ENCODE data around the gene IFITM5.
"Not testable (repeated sequence)": the region's sequence is repeated elsewhere in the genome, so short reads cannot be mapped to it uniquely, and the experiment has no call there.

Gene IFITM5

DNA sequence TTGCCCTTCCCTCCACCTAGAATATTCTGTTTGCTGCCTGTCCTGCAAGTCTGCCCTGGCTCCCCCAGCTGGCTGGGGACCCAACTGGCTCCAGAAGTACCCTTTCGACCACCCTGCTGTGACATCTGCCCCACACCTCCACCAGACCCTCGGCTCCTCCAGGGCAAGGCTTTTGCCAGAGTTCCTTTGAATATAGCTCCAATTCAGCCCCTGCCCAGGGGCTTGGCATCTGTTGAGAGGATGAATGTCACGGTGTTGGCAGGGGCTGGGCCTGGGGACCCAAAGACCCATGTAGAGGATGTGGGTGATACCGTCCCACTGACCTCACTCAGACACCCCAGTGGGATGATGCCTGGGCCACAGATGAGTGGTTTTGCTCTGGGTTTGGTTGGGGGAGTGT is 17.2 kb downstream of the IFITM5 start:
- no peak for DNase-seq

DNA sequence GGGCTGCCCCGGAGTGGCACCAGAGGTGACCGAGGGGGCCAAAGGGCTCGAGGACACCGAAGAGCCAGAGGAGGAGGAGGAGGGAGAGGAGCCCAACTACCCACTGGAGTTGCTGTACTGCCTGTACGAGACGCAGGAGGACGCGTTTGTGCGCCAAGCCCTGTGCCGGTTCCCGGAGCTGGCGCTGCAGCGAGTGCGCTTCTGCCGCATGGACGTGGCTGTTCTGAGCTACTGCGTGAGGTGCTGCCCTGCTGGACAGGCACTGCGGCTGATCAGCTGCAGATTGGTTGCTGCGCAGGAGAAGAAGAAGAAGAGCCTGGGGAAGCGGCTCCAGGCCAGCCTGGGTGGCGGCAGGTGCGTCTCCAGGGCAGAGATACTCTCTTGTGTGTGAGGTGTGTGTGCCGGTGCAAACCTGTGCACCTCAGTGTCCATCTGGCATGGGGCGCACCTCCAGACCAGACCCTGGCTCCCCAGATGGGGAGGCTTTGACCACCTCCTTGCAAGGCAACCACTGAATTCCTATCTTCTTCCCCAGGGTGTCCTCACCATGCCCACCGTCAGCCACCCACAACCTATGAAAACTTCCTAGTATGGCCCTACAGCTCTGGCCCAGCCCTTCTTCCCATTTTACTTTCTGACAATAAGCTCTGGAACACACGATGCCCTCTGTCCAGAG is 17.7 kb downstream of the IFITM5 start:
- DNase-seq, result no peak

DNA sequence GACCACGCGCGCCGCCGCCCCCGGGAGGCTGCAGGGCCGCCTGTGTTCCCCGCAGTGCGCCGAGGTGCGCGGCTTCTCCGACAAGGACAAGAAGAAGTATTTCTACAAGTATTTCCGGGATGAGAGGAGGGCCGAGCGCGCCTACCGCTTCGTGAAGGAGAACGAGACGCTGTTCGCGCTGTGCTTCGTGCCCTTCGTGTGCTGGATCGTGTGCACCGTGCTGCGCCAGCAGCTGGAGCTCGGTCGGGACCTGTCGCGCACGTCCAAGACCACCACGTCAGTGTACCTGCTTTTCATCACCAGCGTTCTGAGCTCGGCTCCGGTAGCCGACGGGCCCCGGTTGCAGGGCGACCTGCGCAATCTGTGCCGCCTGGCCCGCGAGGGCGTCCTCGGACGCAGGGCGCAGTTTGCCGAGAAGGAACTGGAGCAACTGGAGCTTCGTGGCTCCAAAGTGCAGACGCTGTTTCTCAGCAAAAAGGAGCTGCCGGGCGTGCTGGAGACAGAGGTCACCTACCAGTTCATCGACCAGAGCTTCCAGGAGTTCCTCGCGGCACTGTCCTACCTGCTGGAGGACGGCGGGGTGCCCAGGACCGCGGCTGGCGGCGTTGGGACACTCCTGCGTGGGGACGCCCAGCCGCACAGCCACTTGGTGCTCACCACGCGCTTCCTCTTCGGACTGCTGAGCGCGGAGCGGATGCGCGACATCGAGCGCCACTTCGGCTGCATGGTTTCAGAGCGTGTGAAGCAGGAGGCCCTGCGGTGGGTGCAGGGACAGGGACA is 18.4 kb downstream of the IFITM5 start:
- no peak for DNase-seq

DNA sequence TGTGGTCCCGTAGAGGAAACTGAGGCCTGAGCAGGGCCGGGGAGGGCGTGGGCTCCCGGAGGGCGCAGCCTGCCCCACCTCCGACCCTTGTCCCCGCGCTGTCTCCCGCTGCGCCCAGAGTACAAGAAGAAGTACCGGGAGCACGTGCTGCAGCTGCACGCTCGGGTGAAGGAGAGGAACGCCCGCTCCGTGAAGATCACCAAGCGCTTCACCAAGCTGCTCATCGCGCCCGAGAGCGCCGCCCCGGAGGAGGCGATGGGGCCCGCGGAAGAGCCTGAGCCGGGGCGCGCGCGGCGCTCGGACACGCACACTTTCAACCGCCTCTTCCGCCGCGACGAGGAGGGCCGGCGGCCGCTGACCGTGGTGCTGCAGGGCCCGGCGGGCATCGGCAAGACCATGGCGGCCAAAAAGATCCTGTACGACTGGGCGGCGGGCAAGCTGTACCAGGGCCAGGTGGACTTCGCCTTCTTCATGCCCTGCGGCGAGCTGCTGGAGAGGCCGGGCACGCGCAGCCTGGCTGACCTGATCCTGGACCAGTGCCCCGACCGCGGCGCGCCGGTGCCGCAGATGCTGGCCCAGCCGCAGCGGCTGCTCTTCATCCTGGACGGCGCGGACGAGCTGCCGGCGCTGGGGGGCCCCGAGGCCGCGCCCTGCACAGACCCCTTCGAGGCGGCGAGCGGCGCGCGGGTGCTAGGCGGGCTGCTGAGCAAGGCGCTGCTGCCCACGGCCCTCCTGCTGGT is 19.2 kb downstream of the IFITM5 start:
- DNase-seq, result no peak

DNA sequence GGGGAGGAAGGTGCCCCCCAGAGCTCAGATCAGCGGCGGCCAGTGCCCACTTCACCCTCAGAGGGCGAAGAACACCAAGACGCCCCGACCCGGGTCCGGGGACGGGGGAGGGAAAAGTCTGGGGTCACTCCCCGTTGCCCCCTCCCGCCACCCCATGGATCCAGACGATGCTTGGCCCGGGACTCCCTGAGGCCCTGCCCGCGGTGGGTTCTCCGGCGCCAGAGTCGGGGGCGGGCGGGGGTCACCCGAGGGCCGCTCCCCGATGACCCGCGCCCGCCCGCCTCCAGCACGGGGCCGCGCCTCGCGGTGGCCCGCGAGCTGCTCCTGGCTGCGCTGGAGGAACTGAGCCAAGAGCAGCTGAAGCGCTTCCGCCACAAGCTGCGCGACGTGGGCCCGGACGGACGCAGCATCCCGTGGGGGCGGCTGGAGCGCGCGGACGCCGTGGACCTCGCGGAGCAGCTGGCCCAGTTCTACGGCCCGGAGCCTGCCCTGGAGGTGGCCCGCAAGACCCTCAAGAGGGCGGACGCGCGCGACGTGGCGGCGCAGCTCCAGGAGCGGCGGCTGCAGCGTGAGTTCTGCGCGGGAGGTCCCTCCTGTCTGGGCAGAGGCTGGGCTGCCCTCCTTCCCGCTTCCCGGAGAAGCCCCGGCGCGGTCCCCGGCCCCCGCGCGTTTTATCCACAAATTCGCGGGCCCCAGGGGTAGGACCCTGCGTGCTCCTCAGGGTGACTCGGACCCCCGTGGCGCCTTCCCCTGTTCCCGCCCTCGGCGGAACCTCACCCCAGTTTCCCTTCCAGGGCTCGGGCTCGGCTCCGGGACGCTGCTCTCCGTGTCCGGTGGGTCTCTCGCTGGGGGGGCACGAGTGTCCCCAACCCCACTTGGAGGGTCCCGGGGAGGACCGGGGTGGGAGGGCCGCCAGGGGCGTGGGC is 20.0 kb downstream of the IFITM5 start:
- no peak for DNase-seq

DNA sequence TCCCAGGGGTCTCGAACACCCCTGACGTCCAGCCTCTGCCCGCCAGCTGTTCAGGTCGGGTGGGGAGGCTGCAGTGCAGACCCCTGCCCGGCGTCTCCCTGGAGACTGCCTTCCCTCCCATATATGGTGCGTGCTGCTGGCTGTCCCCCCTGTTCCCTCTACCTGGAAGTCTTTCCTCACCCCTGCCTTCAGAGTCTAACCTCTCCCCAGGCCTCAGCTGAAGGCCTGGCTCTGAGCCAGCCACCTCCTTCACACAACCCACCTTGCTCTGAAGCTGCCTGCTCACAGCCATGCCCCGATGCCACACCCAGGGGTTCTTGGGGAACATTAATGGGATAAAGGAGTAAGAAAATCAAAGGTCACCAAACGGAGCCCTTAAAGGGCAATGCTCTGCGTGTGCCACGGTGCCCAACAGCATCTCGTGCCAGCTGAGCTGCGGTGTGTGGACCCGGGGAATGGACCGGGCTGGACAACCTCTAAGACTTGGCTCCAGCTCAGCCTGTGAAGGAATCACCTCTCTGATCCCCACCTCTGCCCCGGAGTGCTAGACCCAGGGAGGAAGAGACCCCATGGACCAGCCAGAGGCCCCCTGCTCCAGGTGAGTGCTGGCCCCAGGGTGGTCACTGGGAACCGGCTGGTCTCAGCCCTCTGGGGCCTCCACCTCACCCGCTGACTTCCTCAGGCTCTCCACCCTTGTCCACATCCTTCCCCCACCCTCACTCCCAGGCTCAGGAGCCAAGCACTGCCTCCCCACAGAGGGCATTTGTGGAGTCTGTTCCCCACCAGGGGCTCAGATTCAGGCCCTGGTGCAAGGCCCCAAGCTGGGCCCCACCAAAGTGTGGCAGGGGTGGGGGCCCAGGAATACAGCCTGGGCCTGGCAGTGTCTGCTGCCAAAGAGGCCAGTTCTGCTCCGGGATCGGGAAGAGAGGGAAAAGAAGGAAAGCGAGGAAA is 21.1 kb downstream of the IFITM5 start, which contains the start of gene NLRP6:
TSS of gene NLRP6 (plus strand) at position 407 of the 951 bp plus-strand sequence. CDS start at position 570, 163 bp downstream.
- no peak for DNase-seq

DNA sequence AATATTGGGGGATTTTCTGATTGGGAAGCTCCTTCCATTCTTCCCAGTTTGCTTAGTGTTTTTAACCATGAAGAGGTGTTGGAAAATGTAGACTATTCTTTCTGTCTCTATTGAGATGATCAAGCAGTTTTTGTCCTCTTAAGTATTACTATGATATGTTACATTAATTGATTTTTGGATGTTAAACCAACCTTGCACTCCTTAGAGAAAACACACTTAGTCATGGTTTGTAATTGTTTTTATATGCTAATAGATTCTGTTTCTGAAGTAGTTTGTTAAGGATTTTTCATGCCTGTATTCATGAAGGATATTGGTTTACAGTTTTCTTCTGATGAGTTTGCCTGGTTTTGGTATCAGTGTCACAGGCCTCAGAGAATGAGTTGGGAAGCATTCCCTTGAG is 23.1 kb downstream of the IFITM5 start:
- no peak for DNase-seq

DNA sequence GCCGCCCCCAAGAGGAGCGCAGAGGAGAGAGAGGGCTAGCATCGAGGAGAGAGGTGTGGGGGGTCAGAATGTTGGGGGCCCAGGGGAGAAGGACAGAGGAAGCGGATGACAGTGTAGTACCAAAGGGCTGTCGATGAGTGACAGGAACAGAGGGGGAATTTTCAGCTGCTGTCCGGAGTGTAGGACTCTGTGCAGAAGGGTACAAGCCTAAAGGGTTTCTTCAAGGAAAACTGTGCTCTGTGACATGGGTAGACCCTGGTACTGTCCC is 26.5 kb downstream of the IFITM5 start:
- DNase-seq, result no peak

DNA sequence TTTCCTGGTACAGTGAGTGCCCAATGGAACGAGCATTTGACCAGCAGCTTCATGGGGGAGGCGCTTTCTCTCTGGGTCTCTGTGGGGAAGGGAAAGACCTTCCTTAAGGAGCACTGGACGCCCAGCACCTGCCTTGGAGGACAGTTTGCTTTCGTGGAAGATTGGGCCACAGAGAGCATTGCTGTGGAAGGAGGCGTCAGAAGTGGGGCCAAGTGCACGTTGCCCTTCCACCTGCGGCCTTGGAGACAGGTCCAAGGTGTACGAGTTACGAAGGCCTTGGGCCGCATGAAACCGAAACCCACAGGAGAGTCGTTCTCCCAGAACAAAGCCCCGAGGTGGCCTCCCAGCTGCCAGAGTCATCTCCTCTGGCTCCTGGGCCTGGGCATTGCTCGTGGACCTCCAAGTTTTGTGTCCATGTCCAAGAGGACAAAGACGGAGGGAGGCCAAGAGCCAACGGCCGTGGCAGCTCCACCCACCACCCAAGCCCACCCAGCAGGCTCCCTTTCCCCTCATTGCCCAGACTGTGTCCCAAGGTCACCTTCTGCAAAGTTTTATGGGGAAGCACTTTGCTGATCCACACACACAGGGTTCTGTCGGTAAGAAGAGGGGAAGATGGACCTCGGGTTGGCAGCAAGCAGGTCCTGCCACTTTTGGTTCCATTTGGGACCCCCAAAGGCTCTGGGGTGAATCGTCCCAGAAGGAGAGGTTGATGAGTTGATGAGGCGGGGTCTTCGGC is 27.0 kb downstream of the IFITM5 start:
- DNase-seq, result no peak

DNA sequence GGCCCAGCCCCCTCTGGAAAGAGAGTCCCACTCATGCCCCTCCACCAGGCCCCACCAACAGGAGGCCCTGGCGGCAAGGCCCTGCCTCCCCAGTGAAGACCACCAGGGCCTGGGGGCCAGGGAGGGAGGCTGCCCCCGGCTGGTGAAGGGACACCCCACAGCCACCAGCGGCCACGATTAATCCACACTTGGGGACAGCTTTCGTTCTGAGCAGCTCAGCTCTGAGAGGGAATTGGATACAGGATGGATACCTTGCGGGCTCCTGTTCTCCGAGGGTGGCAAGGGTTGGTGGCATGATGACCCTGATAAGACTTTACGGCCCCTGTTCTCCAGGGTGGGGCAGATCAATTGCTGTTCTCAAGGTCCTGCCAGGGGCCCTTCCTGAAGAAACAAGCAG is 28.0 kb downstream of the IFITM5 start:
- DNase-seq, result no peak

DNA sequence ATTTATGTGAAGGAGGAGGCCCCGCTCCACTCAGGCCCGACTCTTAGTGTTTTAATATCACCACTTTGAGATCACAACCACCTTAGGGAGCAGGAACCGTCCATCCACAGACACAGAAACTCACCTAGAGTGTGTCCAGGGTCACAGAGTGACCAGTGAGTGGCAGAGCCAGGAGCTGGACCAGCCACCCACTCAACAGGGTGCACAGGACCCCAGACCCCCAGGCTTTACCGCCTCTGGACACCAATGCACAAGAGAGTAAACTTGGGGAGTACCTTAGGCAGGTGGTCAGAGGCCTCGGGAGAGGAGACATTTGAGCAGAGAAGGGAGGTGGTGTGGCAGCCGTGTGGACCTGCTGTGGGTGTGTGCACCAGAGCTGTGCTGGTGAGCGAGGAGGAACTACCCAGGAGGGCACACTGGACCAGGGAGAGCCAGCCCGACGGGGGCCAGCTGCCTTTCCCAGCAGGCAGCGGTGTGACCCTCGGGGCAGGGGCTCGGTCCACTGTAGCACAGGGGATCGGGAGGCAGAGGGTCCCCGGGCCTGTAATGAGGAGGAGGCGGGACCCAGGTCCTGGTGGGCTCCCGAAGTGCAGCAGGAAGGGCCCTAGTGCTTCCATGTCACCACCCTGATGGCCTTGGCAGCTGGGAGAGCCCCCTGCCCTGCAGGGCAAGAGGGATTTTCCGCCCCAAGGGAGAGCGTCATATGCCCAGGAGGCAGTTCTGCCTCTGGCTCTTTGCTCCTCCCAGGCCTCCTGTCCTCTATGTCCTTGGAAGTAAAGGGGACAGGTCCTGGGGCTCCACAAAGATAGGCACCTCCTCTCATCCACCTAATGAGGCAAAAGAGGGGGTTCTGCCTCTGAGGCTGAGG is 28.6 kb downstream of the IFITM5 start:
- DNase-seq, result no peak

DNA sequence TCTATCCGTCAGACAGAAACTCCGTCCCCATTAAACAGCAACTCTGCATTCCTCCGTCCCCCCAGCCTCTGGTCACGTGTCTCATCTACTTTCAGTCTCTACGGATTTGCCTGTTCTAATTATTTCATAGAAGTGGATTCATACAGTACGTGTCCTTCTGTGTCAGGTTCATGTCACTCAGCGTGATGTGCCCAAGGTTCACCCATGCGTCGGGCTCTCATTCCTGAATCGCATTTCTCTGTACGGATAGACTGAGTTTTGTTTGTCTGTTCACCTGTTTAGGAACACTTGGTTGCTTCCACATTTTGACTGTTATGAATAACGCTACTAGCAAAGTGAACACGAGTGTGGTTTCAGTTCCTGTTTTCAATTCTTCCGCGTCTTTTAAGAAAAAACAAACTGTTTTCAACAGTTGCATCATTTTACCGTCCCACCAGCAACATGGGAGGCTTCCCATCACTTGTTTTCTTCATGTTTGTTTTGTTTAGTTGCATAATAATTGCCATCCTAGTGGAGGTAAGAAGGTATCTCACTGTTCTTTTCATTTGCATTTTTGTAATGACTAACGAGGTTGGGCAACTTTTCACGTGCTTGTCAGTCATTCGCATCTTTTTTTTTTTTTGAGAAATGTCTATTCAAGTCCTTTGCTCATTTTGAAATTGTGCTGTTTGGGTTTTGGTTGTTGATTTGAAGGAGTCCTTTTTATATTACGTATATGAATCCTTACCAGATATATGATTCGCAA is 30.0 kb downstream of the IFITM5 start:
- no peak for DNase-seq

DNA sequence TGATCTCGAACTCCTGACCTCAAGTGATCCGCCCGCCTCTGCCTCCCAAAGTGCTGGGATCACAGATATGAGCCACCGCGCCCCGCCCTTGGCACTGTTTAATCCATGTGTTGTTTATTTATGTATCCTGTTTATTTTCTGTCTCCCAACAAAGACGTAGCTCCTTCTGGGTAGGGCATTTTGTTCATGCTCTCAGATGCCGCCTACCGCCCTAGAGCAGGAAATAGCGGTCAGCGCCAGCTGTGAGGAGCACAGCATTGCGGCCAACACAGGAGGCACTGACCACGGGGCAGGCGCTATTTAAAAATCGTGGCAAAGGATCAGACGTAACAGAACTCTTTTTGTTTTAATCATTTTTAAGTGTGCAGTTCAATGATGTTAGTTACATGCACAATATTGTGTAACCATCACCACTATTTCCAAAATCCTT is 30.6 kb downstream of the IFITM5 start:
- DNase-seq, result not testable (repeated sequence)

DNA sequence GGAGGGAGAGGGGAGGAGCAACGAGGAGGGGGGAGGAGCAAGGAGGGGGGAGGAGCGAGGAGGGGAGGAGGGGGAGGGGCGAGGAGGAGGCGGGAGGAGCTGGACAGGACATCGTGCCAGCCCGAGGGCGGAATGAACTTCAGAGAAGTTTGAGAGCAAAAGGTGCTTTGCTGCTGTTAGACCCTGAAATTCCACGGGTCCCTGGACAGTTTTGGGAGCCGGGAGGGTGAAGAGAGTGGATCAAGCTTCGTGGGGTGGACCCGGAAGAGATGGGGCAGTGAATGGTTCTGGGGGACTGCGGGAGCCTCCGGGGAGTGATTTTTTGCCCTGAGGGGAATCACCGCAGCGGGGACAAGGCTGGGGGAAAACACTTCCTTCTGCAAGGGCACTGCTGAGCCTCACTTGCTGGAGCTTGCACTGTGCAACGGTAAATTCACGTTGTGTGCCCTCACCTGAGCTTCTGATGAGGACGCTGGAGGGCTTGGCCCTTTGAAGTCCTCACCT is 31.8 kb downstream of the IFITM5 start:
- no peak for DNase-seq

DNA sequence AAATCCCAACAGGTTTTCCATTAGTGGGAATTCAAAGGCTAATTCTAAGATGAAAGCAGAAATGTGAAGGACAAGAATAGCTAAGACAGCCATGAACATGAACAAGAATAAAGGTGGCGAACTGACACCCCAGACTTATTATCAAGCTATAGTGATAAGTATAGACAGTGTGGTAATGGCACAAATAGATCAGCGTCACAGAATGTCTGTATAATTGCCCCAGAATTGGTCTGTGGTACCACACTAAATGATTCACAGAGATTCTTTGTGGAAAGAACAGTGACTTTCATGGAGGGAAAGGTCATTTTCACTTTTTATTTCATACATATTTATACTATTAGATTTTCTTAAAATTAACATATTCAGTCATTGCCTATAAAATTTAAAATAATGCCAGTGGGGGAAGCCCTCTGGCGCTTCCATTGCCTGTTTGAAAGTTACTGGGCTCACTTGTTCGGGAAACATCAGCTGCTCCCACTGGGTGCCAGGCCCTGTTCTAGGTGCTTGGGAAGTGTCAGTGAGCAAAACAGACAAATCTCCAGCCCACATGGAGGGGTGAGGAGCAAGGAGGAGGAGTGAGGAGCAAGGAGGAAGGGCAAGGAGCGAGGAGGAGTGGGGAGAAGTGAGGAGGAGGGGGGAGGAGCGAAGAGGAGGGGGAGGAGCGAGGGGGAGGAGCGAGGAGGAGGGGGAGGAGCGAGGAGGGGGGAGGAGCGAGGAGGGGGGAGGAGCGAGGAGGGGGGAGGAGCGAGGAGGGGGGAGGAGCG is 32.5 kb downstream of the IFITM5 start:
- DNase-seq, result no peak

DNA sequence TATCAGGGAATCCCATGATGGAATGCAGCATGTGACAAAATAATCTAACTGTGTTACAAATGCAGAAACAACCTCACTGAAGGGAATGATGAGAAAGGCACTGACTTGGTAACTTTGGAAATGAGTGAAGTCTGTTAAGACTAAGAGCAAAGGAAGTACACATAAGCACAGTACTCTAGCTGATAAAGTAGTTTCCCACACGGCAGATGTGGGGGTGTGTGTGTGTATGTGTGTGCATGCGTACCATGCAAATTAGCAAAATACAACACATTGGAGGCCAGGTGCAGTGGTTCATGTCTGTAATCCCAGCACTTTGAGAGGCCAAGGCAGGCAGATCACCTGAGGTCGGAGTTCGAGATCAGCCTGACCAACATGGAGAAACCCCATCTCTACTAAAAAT is 37.7 kb downstream of the IFITM5 start:
- no peak for DNase-seq

DNA sequence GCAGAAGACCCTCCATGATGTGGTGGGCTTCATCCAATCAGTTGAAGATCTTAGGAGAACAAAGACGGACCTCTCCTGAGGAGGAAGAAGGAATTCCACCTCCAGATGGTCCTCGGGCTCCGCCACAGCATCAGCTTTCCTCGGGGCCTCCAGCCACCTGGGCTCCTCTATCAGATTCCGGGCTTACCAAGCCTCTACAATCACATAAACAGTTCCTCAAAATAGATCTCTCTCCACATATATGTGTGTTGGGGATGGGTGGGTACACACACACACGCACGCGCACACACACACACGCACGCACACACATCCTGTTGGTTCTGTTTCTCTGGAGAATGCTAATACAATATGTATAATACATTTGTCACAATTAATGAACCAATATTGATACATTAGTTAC is 39.9 kb downstream of the IFITM5 start:
- DNase-seq, result no peak
